ENCODE results near the gene EPM2AIP1.

- TF ChIP-seq EZH2 (IDR thresholded peaks at IDR 0.05) (no peak), CTCF (IDR thresholded peaks at IDR 0.05) (no peak), EZH2phosphoT487 (IDR thresholded peaks at IDR 0.05) (no peak)
These were observed 32.0 kb upstream of the EPM2AIP1 start for GRCh38 chr3:37024820-37025405.
